ENCODE measurements around the gene ABCC3.

The ABCC3 gene

DNA sequence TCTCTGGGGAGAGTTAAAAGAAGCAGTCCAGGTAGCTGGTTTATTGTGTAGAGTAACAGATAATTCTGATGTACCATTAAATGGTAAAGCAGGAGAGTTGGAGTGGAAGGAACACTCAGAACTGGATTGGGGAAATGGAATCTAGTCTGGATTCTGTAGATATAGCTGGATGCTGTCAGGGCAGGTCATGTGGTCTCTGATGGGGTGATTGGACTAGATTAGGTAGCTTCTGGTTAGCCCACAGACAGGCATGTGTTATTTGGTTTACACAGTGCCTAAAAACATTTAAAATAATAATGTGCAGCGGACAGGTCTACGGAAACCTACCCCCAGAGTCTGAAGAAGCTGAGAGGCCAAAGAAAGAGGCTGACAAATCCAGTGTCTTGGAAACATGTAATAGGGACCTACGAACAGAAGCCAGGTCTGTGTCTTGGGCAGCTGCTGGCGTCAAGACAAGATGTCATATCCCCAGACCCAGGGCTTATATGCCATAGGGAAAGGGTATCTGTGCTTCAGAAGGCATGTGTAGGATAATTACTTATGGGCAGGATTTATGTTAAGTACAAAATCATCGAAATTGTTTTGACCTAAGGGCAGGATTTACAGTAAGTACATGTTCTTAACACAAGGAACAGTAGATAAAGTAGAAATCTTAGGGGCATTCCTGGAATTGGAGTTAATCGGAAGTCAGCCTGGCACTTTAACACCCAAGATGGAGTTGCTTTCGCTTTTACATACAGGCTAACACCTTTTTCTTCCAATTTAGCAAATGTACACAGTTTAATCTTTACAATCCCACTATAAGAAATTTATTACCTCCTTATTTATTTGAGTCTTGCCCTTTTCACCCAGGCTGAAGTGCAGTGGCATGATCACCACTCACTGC lies 97.1 kb downstream of the ABCC3 start:
- Mint-ChIP-seq H3K27ac (no peak overlapping the region), H3K9me3 (no peaks in the 10 kb centered on the region), H3K4me3 (no peak overlapping the region), H3K36me3 (ENCODE audit: low read depth) (peaks cover 15% of the 10 kb centered on the region), H3K4me1 (ENCODE audit: low read depth) (peaks cover 37% of the 10 kb centered on the region), H3K27me3 (ENCODE audit: low read depth) (no peaks in the 10 kb centered on the region)
- DNase-seq (ENCODE audit: low spot score): no peak

GRCh38 chr17:50735287-50735686 lies 100.6 kb downstream of the ABCC3 start:
- no peak for DNase-seq (ENCODE audit: low spot score)
- no peak overlapping the region for H3K4me3 Mint-ChIP-seq
- peaks cover 44% of the 10 kb centered on the region for H3K4me1 Mint-ChIP-seq (ENCODE audit: low read depth)
- no peaks in the 10 kb centered on the region for H3K9me3 Mint-ChIP-seq
- H3K36me3 Mint-ChIP-seq (ENCODE audit: low read depth): peaks cover 29% of the 10 kb centered on the region
- no peaks in the 10 kb centered on the region for H3K27me3 Mint-ChIP-seq (ENCODE audit: low read depth)
- H3K27ac Mint-ChIP-seq: no peak overlapping the region

DNA sequence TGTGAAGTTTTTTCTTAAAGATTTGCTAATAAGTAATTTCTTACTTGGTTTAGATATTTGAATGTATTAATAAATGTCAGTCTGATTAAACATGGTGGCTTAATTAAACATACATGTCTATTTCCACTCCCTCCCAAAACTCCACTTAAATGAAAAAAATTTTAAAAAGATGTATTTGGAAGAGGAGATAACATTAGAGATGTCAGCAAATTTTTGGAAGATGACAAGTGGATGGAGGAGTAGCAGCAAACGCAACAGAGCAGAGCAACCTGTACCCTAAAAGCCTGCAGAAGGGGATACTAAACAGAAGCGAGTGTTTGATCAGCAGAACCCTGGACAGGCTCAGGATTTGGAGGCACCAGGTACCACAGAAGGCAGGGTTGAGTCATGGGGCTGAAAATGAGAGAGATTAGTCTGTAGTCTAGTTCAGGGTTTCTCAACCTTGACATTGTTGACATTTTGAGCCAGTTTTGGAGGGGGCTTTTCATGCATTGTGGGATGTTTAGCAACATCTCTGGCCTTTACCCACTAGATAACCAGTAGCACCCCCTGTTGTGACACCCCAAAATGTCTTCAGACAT lies 102.5 kb downstream of the ABCC3 start:
- Mint-ChIP-seq H3K27me3 (ENCODE audit: low read depth) (no peaks in the 10 kb centered on the region), H3K4me1 (ENCODE audit: low read depth) (peaks cover 32% of the 10 kb centered on the region), H3K27ac (no peak overlapping the region), H3K36me3 (ENCODE audit: low read depth) (peaks cover 41% of the 10 kb centered on the region), H3K4me3 (no peak overlapping the region), H3K9me3 (no peaks in the 10 kb centered on the region)
- no peak for DNase-seq (ENCODE audit: low spot score)

DNA sequence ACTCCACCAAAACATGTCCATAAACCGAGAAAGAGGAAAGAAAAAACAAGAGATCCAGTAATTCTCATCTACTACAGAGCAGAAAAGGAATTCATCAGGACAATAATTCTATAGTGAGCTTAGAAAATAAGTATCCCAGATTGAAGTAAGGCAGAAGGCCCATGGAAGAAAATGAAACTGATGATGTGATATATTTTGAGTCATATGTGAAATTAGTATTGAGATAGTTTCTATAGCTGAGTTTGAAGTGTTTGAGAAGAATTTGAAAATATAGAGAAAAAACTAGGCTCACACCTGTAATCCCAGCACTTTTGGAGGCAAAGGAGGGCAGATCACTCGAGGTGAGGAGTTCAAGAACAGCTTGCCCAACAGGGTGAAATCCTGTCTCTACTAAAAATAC lies 104.4 kb downstream of the ABCC3 start:
- Mint-ChIP-seq H3K9me3 (no peaks in the 10 kb centered on the region), H3K4me3 (no peak overlapping the region), H3K4me1 (ENCODE audit: low read depth) (peaks cover 31% of the 10 kb centered on the region), H3K27me3 (ENCODE audit: low read depth) (no peaks in the 10 kb centered on the region), H3K36me3 (ENCODE audit: low read depth) (peaks cover 54% of the 10 kb centered on the region), H3K27ac (no peak overlapping the region)
- no peak for DNase-seq (ENCODE audit: low spot score)

Measured in T-helper 2 cell treated with Interferon-gamma antibody and Interleukin-4, amounts not matched to agents 5 μg/mL and 100 μg/mL, for 36 hours (primary cell).